Measurements from ENCODE around the gene NEDD9.

Gene NEDD9

GRCh38 chr6:11160199-11160598 is 72.3 kb downstream of the NEDD9 start:
- TF ChIP-seq CTCF (IDR thresholded peaks at IDR 0.05; ENCODE audit: low read depth, low read length), result no peak
- no peaks in the 10 kb centered on the region for H3K9me3 ChIP-seq (ENCODE audit: severe bottlenecking)
- DNase-seq, result no peak
- no peaks in the 10 kb centered on the region for H3K27me3 ChIP-seq (ENCODE audit: insufficient read depth, low read depth, severe bottlenecking)
- no peak overlapping the region for H3K4me3 ChIP-seq (ENCODE audit: low read depth, low read length)
- H3K36me3 ChIP-seq, result no peaks in the 10 kb centered on the region
- H3K27ac ChIP-seq, result no peak overlapping the region

DNA sequence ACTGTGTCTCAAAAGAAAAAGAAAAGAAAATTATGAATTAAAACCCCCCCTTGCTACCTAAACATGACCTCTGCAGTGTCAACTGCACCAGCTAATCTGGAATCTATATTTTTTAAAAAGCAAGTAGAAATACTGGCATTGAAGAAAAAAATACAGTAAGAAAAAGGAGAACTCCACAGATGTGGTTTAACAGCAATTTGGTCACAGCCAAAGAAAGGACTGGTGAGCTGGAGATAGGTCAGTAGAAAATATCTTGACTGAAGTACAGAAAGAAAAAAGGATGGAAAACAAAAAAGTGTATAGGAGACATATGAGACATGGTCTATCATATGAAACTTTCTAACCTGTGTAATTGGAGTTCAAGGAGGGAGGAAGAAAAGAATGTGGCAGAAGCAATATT is 76.9 kb downstream of the NEDD9 start:
- no peak for DNase-seq
- H3K4me3 ChIP-seq (ENCODE audit: low read depth, low read length), result no peak overlapping the region
- no peak for TF ChIP-seq CTCF (IDR thresholded peaks at IDR 0.05; ENCODE audit: low read depth, low read length)

DNA sequence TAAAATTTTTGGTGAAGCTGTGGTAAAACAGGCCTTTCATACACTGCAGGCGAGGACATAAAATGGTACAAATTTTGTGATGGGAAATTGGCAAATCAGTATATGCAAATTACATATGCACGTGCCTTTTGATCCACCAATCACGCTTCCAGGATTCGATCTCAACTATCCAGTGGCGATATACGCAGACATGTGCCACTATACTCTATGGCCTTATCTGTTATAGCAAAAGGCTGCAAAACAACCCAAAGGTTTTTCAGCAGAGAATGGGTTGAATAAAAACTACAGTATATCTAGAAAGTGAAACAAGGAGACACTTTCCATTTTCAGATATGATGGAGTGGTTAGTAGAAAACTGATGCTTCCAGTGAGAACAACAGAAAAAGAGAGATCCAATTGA is 79.0 kb downstream of the NEDD9 start:
- no peak overlapping the region for H3K4me3 ChIP-seq (ENCODE audit: low read depth, low read length)
- DNase-seq, result no peak
- no peaks in the 10 kb centered on the region for H3K9me3 ChIP-seq (ENCODE audit: severe bottlenecking)
- H3K27me3 ChIP-seq (ENCODE audit: insufficient read depth, low read depth, severe bottlenecking), result no peaks in the 10 kb centered on the region
- no peaks in the 10 kb centered on the region for H3K36me3 ChIP-seq
- H3K27ac ChIP-seq, result no peak overlapping the region
- no peak for TF ChIP-seq CTCF (IDR thresholded peaks at IDR 0.05; ENCODE audit: low read depth, low read length)

More for the DNA sequence above, 76.9 kb downstream of the NEDD9 start:
- H3K27me3 ChIP-seq (ENCODE audit: insufficient read depth, low read depth, severe bottlenecking), result no peaks in the 10 kb centered on the region
- H3K36me3 ChIP-seq, result no peaks in the 10 kb centered on the region
- H3K9me3 ChIP-seq (ENCODE audit: severe bottlenecking), result no peaks in the 10 kb centered on the region
- no peak overlapping the region for H3K27ac ChIP-seq

DNA sequence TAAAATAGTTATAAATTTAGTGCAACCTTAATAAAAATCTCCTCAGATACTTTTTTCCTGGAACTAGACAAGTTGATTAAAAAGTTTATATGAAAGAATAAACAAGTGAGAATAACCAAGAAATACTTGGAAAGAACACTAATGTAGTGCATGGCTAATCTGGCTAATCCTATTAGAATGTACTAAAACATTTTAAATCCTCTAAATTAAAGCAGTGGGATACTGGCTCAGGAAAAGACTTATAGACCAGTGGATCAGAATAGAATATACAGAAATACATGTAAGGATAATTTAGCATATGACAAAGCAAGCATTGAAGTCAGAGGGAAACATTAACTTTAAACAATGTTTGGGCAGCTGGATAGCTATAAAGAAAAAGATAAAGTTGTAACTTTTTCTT is 79.9 kb downstream of the NEDD9 start:
- Histone ChIP-seq H3K27ac (no peak overlapping the region), H3K36me3 (no peaks in the 10 kb centered on the region), H3K27me3 (ENCODE audit: insufficient read depth, low read depth, severe bottlenecking) (no peaks in the 10 kb centered on the region), H3K4me3 (ENCODE audit: low read depth, low read length) (no peak overlapping the region), H3K9me3 (ENCODE audit: severe bottlenecking) (no peaks in the 10 kb centered on the region)
- no peak for DNase-seq
- TF ChIP-seq CTCF (IDR thresholded peaks at IDR 0.05; ENCODE audit: low read depth, low read length), result no peak

GRCh38 chr6:11151488-11151887 is 81.0 kb downstream of the NEDD9 start:
- H3K27me3 ChIP-seq (ENCODE audit: insufficient read depth, low read depth, severe bottlenecking), result no peaks in the 10 kb centered on the region
- H3K27ac ChIP-seq, result no peak overlapping the region
- no peak for DNase-seq
- no peak for TF ChIP-seq CTCF (IDR thresholded peaks at IDR 0.05; ENCODE audit: low read depth, low read length)
- no peaks in the 10 kb centered on the region for H3K36me3 ChIP-seq
- H3K9me3 ChIP-seq (ENCODE audit: severe bottlenecking), result no peaks in the 10 kb centered on the region
- no peak overlapping the region for H3K4me3 ChIP-seq (ENCODE audit: low read depth, low read length)

DNA sequence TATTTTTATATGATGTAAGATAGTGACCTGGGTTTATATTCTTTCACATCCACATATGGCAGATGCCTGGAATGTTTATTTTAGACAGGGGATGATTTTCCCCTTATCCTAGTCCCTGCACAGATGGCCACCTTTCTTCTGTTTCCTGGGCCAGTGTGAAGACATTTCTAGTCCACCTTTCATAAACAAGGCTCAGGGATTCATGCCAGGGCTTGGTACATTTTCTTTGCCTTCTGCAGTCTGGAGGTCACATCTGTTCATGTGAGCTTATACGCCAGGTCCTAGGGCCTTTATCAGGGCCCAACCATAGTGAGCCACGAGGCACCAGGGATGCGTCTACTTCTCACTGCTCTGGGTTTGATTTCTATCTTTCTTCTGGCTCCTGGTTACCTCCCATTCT is 82.9 kb downstream of the NEDD9 start:
- no peak for TF ChIP-seq CTCF (IDR thresholded peaks at IDR 0.05; ENCODE audit: low read depth, low read length)
- Histone ChIP-seq H3K27ac (no peak overlapping the region), H3K9me3 (ENCODE audit: severe bottlenecking) (no peaks in the 10 kb centered on the region), H3K36me3 (no peaks in the 10 kb centered on the region), H3K4me3 (ENCODE audit: low read depth, low read length) (no peak overlapping the region), H3K27me3 (ENCODE audit: insufficient read depth, low read depth, severe bottlenecking) (no peaks in the 10 kb centered on the region)
- DNase-seq, result no peak

Data from WERI-Rb-1 (cell line).